Adrenal gland (tissue), 12 donors: ENCODE measurements around the gene FXR2. TPM values are rescaled to one million over a fixed set of nuclear protein-coding genes. Genes with fewer than 3 reads are reported as not detected.

Experiments used
- DNase-seq, 7 donors: peaks; one replicate each; pipeline ENCODE4 v3.0.0-alpha.2; 2019 to 2020
- H3K27ac ChIP-seq, 5 donors: fragments of 200-600 bp; sonication (generic) in 4 of 5; 1 replicate in 3 of 5; 2 replicates in 2 of 5; pipeline versions ENCODE4 v1.5.1 to v1.8.0; 2016 to 2020; ENCODE audit warnings: mild to moderate bottlenecking in 1 of 5
- H3K27me3 ChIP-seq: fragments of 200-600 bp; 2 replicates; pipeline ENCODE4 v1.8.0; 2021
- H3K36me3 ChIP-seq, 2 donors: fragments of 200-600 bp; replicated peaks in 1 of 2; 1 replicate in 1 of 2; 2 replicates in 1 of 2; pipeline versions ENCODE4 v1.5.1 to v1.8.0; 2018 to 2022
- H3K4me1 ChIP-seq, 2 donors: fragments of 200-600 bp; replicated peaks in 1 of 2; 1 replicate in 1 of 2; 2 replicates in 1 of 2; pipeline versions ENCODE4 v1.5.1 to v1.8.0; 2018 to 2021
- H3K4me3 ChIP-seq, 4 donors: fragments of 200-600 bp; sonication (generic) in 3 of 4; one replicate each; pipeline ENCODE4 v1.5.1; 2016 to 2018
- H3K9me3 ChIP-seq, 3 donors: fragments of 200-600 bp; sonication (generic) in 1 of 3; replicated peaks in 1 of 3; 1 replicate in 2 of 3; 2 replicates in 1 of 3; pipeline versions ENCODE4 v1.5.1 to v1.8.0; 2016 to 2021
- POLR2A ChIP-seq, 2 donors: fragments of 450-650 bp; IDR thresholded peaks; one replicate each; pipeline ENCODE4 v1.6.1; 2017; ENCODE audit warnings: antibody characterized with exemption in 2 of 2, mild to moderate bottlenecking in 2 of 2, moderate library complexity in 1 of 2
- WGBS, 4 donors: extraction: QIAGEN DNeasy Blood & Tissue Kit in 2 of 4; methylation state at CpG; one replicate each; pipeline versions ENCODE4 v1.1.5 to v1.1.7; 2013 to 2017; 5-methylcytosine and 5-hydroxymethylcytosine counted together
- intact Hi-C, 2 donors: fragments of 100-400 bp; cut with DNase I; formaldehyde crosslinking; loops; one replicate each; pipeline versions ENCODE4 v1.14.1 to v1.15.0; 2022 to 2023
- polyA plus RNA-seq, 3 donors: library from polyadenylated mRNA; stranded (reverse); fragments of 200-250 nt in 2 of 3; fragments of 350-450 nt in 1 of 3; fragmentation: Illumina TruSeq in 1 of 3; extraction: RNeasy Lipid Tissue Mini Kit (QIAGEN cat#74804) in 1 of 3; gene quantifications; one replicate each; pipeline ENCODE4 v1.2.3, GENCODE V29; 2013 to 2014
- total RNA-seq, 9 donors: library from RNA; depleted of rRNA in 4 of 9; stranded (reverse); fragments of >200 nt in 4 of 9; fragments of 120-200 nt in 1 of 9; fragmentation: NEBNext Ultra II Directional in 1 of 9; extraction: Animal tissue kit (Norgen Biotek cat#: 25700) in 1 of 9; gene quantifications; one replicate each; pipeline versions ENCODE4 v1.1.0 to v1.2.4, GENCODE V29; 2013 to 2023
- TF ChIP-seq, protein P1 (sequence below), 6 experiments: fragments of 450-650 bp in 4 of 6; fragments of 200-600 bp in 2 of 6; sonication (generic) in 1 of 6; IDR thresholded peaks; 1 replicate in 5 of 6; 2 replicates in 1 of 6; pipeline versions ENCODE4 v1.5.1 to v1.8.0; 2016 to 2021; ENCODE audit warnings: antibody characterized with exemption in 6 of 6, mild to moderate bottlenecking in 2 of 6, moderate library complexity in 1 of 6
- donor health status: healthy with polysubstance abuse.
- donor health status: Bipolar disorder and iron deficiency.
- donor health status: DM: yes; HTN: yes; CAD: no.
- donor health status: DM: no; HTN: no; CAD: no.
- donor health status: DM: no; HTN: no; CAD: no.
- donor health status: DM: yes; HTN: yes; CAD: no.

Gene FXR2
- total and polyA plus RNA-seq, 12 donors, result 35.6 to 73.1 (median 43.9) TPM

DNA sequence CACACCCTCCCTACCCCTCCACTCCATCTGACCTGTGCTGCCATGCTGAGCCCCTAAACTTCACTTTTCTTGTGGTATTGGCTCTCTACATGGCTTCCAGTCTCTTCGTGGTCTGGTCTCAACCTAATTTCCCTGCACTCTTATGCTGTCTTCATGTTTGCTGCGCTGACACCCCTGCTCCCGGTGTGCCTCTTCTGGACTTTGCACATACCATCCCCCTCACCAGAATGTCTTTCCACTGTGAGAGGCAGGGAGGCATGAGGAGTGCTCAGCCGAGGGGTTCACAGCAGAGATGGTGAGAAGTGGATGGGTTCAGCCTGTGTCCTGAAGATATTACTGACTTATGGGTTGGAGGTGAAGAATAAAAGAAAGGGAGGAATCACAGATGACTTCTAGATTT is 63.3 kb downstream of the FXR2 start:
- H3K36me3 ChIP-seq, result no peaks in the 10 kb centered on the region
- WGBS, 4 donors, result 85 to 95% (median 87%) methylated on average over 4 of the region's 4 CpGs
- H3K27ac ChIP-seq, result no peak overlapping the region
- no peak for DNase-seq
- intact Hi-C loops, result loop anchor here in 1 of 2 donors (10.0 kb wide), 1 partner anchor 197 kb away; the partner anchor contains the start of genes KCTD11 and TMEM95
- H3K4me3 ChIP-seq, result no peak overlapping the region
- no peaks in the 10 kb centered on the region for H3K27me3 ChIP-seq
- peaks cover 13 to 15% of the 10 kb centered on the region in 2 donors for H3K4me1 ChIP-seq
- no peaks in the 10 kb centered on the region for H3K9me3 ChIP-seq
- TF ChIP-seq POLR2A (IDR thresholded peaks at IDR 0.05), result no peak
- TF ChIP-seq, protein P1, sequence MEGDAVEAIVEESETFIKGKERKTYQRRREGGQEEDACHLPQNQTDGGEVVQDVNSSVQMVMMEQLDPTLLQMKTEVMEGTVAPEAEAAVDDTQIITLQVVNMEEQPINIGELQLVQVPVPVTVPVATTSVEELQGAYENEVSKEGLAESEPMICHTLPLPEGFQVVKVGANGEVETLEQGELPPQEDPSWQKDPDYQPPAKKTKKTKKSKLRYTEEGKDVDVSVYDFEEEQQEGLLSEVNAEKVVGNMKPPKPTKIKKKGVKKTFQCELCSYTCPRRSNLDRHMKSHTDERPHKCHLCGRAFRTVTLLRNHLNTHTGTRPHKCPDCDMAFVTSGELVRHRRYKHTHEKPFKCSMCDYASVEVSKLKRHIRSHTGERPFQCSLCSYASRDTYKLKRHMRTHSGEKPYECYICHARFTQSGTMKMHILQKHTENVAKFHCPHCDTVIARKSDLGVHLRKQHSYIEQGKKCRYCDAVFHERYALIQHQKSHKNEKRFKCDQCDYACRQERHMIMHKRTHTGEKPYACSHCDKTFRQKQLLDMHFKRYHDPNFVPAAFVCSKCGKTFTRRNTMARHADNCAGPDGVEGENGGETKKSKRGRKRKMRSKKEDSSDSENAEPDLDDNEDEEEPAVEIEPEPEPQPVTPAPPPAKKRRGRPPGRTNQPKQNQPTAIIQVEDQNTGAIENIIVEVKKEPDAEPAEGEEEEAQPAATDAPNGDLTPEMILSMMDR (IDR thresholded peaks at IDR 0.05), result no peak

DNA sequence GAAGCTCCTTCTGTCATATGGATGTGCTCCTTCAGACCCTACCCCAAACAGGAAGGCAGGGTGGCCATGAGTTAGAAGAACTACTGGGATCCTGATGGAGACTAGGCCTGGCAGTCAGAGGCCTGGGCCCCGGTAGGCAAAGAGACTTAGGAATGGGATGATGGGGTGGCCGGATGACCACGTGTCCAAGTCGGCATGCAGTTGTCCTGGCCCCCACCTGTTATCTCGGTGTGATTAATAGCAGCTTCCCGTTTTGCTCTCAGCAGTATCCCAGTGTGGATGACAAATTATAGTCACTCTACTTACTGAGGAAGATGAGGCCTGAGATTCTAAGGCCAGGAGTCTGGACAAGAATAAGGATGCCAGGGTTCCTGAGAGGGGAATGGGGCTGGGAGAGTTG is 64.4 kb downstream of the FXR2 start:
- H3K36me3 ChIP-seq, result no peaks in the 10 kb centered on the region
- H3K4me3 ChIP-seq, result no peak overlapping the region
- H3K27ac ChIP-seq, result peak overlapping the region in 2 of 5 donors; percentile 81 to 90
- DNase-seq, result no peak
- 33 to 69% (median 53%) methylated on average over 4 to 6 of the region's 6 CpGs for WGBS, 4 donors
- intact Hi-C loops, result loop anchor here in 1 of 2 donors (10.0 kb wide), 1 partner anchor 196 kb away; the partner anchor contains the start of genes KCTD11 and TMEM95
- no peaks in the 10 kb centered on the region for H3K27me3 ChIP-seq
- no peaks in the 10 kb centered on the region for H3K9me3 ChIP-seq
- H3K4me1 ChIP-seq, result peaks cover 13 to 15% of the 10 kb centered on the region in 2 donors
- TF ChIP-seq, protein P1 (IDR thresholded peaks at IDR 0.05), result no peak
- TF ChIP-seq POLR2A (IDR thresholded peaks at IDR 0.05), result no peak

DNA sequence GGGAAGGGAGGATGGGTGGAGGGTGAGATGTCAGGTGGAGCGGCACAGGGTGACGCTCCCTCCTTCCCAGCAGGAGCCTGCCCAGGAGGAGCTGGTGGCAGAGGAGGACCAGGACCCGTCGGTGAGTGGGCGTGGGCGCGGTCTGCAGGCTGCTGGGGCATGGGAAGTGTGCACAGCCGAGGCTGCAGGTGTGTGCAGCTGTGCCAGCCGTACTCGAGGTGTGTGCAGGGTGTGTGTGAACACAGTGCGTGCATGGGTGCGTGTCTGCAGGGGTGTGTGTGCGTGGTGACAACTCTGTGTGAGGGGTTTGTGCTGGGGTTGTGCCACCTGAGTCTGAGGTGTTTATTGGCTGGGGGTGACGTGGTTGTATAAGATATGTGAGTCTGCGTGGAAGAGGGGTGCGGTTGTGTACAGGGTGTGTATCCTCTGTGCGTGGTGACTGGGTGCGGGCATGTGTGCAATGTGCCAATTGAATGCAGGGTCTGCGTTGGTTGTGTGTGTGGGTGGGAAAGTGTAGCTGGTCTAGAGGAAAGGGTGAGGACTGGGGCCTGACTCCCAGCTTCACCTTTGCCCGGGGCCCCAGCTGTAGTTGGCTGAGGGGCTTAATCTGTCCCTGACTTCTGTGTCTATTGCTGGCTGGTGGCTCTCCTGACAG is 65.2 kb downstream of the FXR2 start:
- peak in 1 of 7 donors; percentile 28 for DNase-seq

More for the DNA sequence above, 65.2 kb downstream of the FXR2 start:
- Histone ChIP-seq H3K36me3 (no peaks in the 10 kb centered on the region), H3K27me3 (no peaks in the 10 kb centered on the region), H3K27ac (peak overlapping the region; percentile 17 to 90 (median 81)), H3K4me3 (peak overlapping the region; percentile 16 to 83 (median 73)), H3K9me3 (no peaks in the 10 kb centered on the region), H3K4me1 (peaks cover 15 to 21% of the 10 kb centered on the region in 2 donors)
- intact Hi-C loops, result loop anchor here in 1 of 2 donors (10.0 kb wide), 1 partner anchor 195 kb away; the partner anchor contains the start of genes KCTD11 and TMEM95
- no peak for TF ChIP-seq POLR2A (IDR thresholded peaks at IDR 0.05)
- TF ChIP-seq, protein P1 (IDR thresholded peaks at IDR 0.05), result no peak
- WGBS, 4 donors, result 41 to 69% (median 51%) methylated on average over 10 to 20 of the region's 20 CpGs
